ENCODE results near the gene OR52N2.

DNA sequence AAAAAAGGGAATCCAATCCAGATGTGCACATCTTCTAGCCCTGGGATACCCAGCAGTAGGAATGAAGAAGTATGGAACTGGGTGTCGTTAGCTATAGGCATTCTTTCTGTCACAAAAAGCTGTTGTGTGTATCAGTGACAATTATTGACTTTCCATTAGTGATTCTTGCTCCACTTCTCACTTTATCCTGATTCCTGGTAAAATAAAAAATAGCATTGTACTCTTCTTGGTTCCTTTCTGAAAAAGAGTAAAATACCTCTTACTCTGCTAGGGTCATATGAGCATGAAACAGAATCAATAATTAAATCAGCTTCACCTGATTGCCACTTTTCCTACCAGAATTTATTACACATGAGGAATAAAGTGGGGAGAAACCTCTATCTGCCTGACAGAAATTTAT lies 33.1 kb downstream of the OR52N2 start, which contains the start of gene OR52E6:
- TF ChIP-seq CTCF (conservative IDR thresholded peaks at IDR 0.05 in 1 of 2, IDR thresholded peaks at IDR 0.05 in 1 of 2; ENCODE audit: low read depth in 1 of 2, low read length in 2 of 2), result no peak
- no peak for TF ChIP-seq EZH2 (IDR thresholded peaks at IDR 0.05; ENCODE audit: low read length, missing control alignments)
